HG02759 (cell line): ENCODE measurements around the gene PSTPIP1.

Experiments
- ATAC-seq: cut with Tn5 transposase; IDR thresholded peaks from one replicate; pipeline ENCODE4 v1.9.1; 2021; ENCODE audit warnings: mild to moderate bottlenecking, moderate library complexity; ENCODE audit not compliant: unreplicated experiment

Gene PSTPIP1

GRCh38 chr15:77028451-77029165, 33.7 kb downstream of the PSTPIP1 start:
- ATAC-seq = no peak

GRCh38 chr15:77029166-77030047, 34.5 kb downstream of the PSTPIP1 start:
- no peak for ATAC-seq

GRCh38 chr15:77030048-77030927, 35.4 kb downstream of the PSTPIP1 start:
- ATAC-seq = no peak

GRCh38 chr15:77030928-77031375, 36.0 kb downstream of the PSTPIP1 start:
- ATAC-seq = no peak

GRCh38 chr15:77031376-77032050, 36.6 kb downstream of the PSTPIP1 start:
- peak; percentile 53 for ATAC-seq

GRCh38 chr15:77032052-77032646, 37.2 kb downstream of the PSTPIP1 start:
- no peak for ATAC-seq

- no peak for ATAC-seq
Measured at GRCh38 chr15:77032647-77033416, 37.9 kb downstream of the PSTPIP1 start.

- no peak for ATAC-seq
Measured at GRCh38 chr15:77033417-77033728, 38.4 kb downstream of the PSTPIP1 start.

GRCh38 chr15:77033729-77034671, 39.1 kb downstream of the PSTPIP1 start:
- no peak for ATAC-seq

- ATAC-seq = no peak
Measured at GRCh38 chr15:77034695-77035489, 40.0 kb downstream of the PSTPIP1 start.

GRCh38 chr15:77035584-77035983, 40.7 kb downstream of the PSTPIP1 start:
- no peak for ATAC-seq

GRCh38 chr15:77035999-77036471, 41.1 kb downstream of the PSTPIP1 start:
- no peak for ATAC-seq

GRCh38 chr15:77036537-77037387, 41.8 kb downstream of the PSTPIP1 start:
- no peak for ATAC-seq

- no peak for ATAC-seq
Measured at GRCh38 chr15:77037388-77038209, 42.7 kb downstream of the PSTPIP1 start.

- no peak for ATAC-seq
Measured at GRCh38 chr15:77038312-77039216, 43.6 kb downstream of the PSTPIP1 start.
